Hypothalamus (tissue), 51 donors: ENCODE data around the gene RDH5.

Experiments
- DNase-seq, 51 donors: peaks; one replicate each; lab custom pipeline; 2025; lab: John Stamatoyannopoulos, UW

RDH5 gene

GRCh38 chr12:55726971-55727370 is 6.8 kb downstream of the RDH5 start:
- DNase-seq = no peak

- peak in 19 of 51 donors; percentile 16 to 72 (median 43) for DNase-seq
These were observed 7.5 kb downstream of the RDH5 start for GRCh38 chr12:55727643-55728185.

GRCh38 chr12:55728186-55728938 is 8.2 kb downstream of the RDH5 start:
- peak in 46 of 51 donors; percentile 33 to 85 (median 69) for DNase-seq

- DNase-seq = peak; percentile 63 to 96 (median 88)
These were observed 9.0 kb downstream of the RDH5 start, which contains the start of gene CD63 for GRCh38 chr12:55728939-55729818. Gene CD63, minus strand, starts transcription at chr12:55729009. Its CDS starts 668 bp downstream, at chr12:55728341.

- DNase-seq = peak in 42 of 51 donors; percentile 31 to 83 (median 60)
These were observed 9.9 kb downstream of the RDH5 start for GRCh38 chr12:55729819-55730818.

- no peak for DNase-seq
These were observed 12.1 kb downstream of the RDH5 start for GRCh38 chr12:55732288-55732687.

- no peak for DNase-seq
These were observed 12.9 kb downstream of the RDH5 start for GRCh38 chr12:55733021-55733555.

- DNase-seq = no peak
These were observed 13.7 kb downstream of the RDH5 start for GRCh38 chr12:55733858-55734257.

GRCh38 chr12:55734595-55734994 is 14.4 kb downstream of the RDH5 start:
- no peak for DNase-seq

GRCh38 chr12:55736076-55736475 is 15.9 kb downstream of the RDH5 start:
- no peak for DNase-seq

GRCh38 chr12:55736780-55737580 is 16.8 kb downstream of the RDH5 start:
- DNase-seq = peak in 35 of 51 donors; percentile 14 to 76 (median 49)

- peak in 3 of 51 donors; percentile 48 to 58 (median 54) for DNase-seq
These were observed 17.5 kb downstream of the RDH5 start for GRCh38 chr12:55737581-55738122.

GRCh38 chr12:55738123-55739024 is 18.2 kb downstream of the RDH5 start:
- DNase-seq = peak in 46 of 51 donors; percentile 31 to 92 (median 73)

- no peak for DNase-seq
These were observed 18.8 kb downstream of the RDH5 start for GRCh38 chr12:55739025-55739378.

GRCh38 chr12:55741931-55742680 is 21.9 kb downstream of the RDH5 start:
- DNase-seq = no peak

GRCh38 chr12:55742719-55743405 is 22.7 kb downstream of the RDH5 start, which contains the start of gene GDF11:
Gene GDF11, plus strand, starts transcription at chr12:55743122. Its CDS starts 195 bp downstream, at chr12:55743317.
- peak in 49 of 51 donors; percentile 23 to 91 (median 75) for DNase-seq
